GM12878 (cell line): ENCODE results near the gene SLC2A8. TPM values are rescaled to one million over a fixed set of nuclear protein-coding genes. Genes with fewer than 3 reads are reported as not detected.

ENCODE experiments used
- ATAC-seq: fragments of 200-7000 bp; cut with Tn5 transposase; 3 replicates; pipeline ENCODE4 v1.9.1; 2020; ENCODE audit warnings: mild to moderate bottlenecking, moderate library complexity
- BruUV-seq: library from RNA; stranded (reverse); fragments of 400-500 nt; replicated peaks from 2 replicates; lab custom pipeline; 2021; lab: Mats Ljungman, UMichigan
- CTCF ChIA-PET: fragments of 300-600 bp; sonication (Branson Sonifier 250); formaldehyde crosslinking; extraction: SDS; loops from one replicate; lab custom pipeline; 2021; ENCODE audit warnings: inconsistent platforms; lab: Yijun Ruan, JAX
- POLR2A ChIA-PET: fragments of 350-600 bp; formaldehyde crosslinking; extraction: SDS; loops from one replicate; lab custom pipeline; 2021; ENCODE audit warnings: inconsistent platforms; lab: Charles Lee
- RAD21 ChIA-PET: fragments of 300-600 bp; sonication (Branson Sonifier 250); formaldehyde crosslinking; loops from one replicate; lab custom pipeline; 2023; ENCODE audit warnings: antibody characterized with exemption; ENCODE audit not compliant: unreplicated experiment; lab: Charles Lee
- SMC1A ChIA-PET: fragments of 300-600 bp; sonication (Branson Sonifier 250); formaldehyde crosslinking; loops from one replicate; lab custom pipeline; 2023; ENCODE audit not compliant: unreplicated experiment, uncharacterized antibody; lab: Charles Lee
- DNase-seq: peaks from one replicate; pipeline ENCODE4 v3.0.0-alpha.2; 2011; ENCODE audit warnings: low read depth, low spot score
- FAIRE-seq: peaks from 3 replicates; lab custom pipeline; 2011; peaks lifted over from hg19 to GRCh38; lab: Jason Lieb, UNC
- H2AFZ ChIP-seq: 2 replicates; pipeline ENCODE4 v1.6.0; 2011; ENCODE audit warnings: low read depth, low read length, control low read depth; ENCODE audit not compliant: control insufficient read depth
- H3K27ac ChIP-seq: 2 replicates; pipeline ENCODE4 v1.5.1; 2011; ENCODE audit warnings: control low read depth; ENCODE audit not compliant: control insufficient read depth, insufficient read depth
- H3K27me3 ChIP-seq, 2 experiments: replicated peaks in 1 of 2; 2 replicates each; pipeline versions ENCODE4 v1.6.0 to v1.6.1; 2011; ENCODE audit warnings: low read length in 1 of 2; ENCODE audit not compliant: control insufficient read depth in 2 of 2, insufficient read depth in 2 of 2
- H3K36me3 ChIP-seq, 2 experiments: 2 replicates each; pipeline ENCODE4 v1.5.1; 2011; ENCODE audit warnings: low read length in 1 of 2; ENCODE audit not compliant: control insufficient read depth in 2 of 2, insufficient read depth in 2 of 2
- H3K4me1 ChIP-seq: 2 replicates; pipeline ENCODE4 v1.6.1; 2011; ENCODE audit warnings: mild to moderate bottlenecking, low read length, moderate library complexity, mixed read lengths; ENCODE audit not compliant: control insufficient read depth, insufficient read depth
- H3K4me2 ChIP-seq: 2 replicates; pipeline ENCODE4 v1.6.0; 2011; ENCODE audit warnings: control low read depth; ENCODE audit not compliant: control insufficient read depth, insufficient read depth
- H3K4me3 ChIP-seq: fragments of 200-600 bp; sonication (generic); 2 replicates; pipeline ENCODE4 v1.5.1; 2016
- H3K79me2 ChIP-seq: 2 replicates; pipeline ENCODE4 v1.6.0; 2011; ENCODE audit warnings: low read length; ENCODE audit not compliant: control insufficient read depth, insufficient read depth
- H3K9ac ChIP-seq: 2 replicates; pipeline ENCODE4 v1.8.0; 2011; ENCODE audit warnings: low read length, control low read depth, mixed read lengths; ENCODE audit not compliant: control insufficient read depth, insufficient read depth
- H3K9me3 ChIP-seq: replicated peaks from 3 replicates; pipeline ENCODE4 v1.5.1; 2011; ENCODE audit warnings: mild to moderate bottlenecking, low read length; ENCODE audit not compliant: control insufficient read depth, insufficient read depth
- H4K20me1 ChIP-seq: 2 replicates; pipeline ENCODE4 v1.6.0; 2011; ENCODE audit not compliant: control insufficient read depth, insufficient read depth
- ASH2L ChIP-seq: fragments of 300-600, 200-600 bp; sonication (generic); IDR thresholded peaks from 2 replicates; pipeline ENCODE4 v1.6.1; 2017; ENCODE audit warnings: low read depth, mild to moderate bottlenecking, borderline replicate concordance
- ATF3 ChIP-seq: IDR thresholded peaks from 2 replicates; pipeline ENCODE4 v1.6.1; 2011; ENCODE audit warnings: low read depth, mild to moderate bottlenecking, low read length, moderate library complexity, borderline replicate concordance; ENCODE audit errors: extremely low read depth
- CREB1 ChIP-seq: IDR thresholded peaks from 2 replicates; pipeline ENCODE4 v1.6.1; 2012; ENCODE audit warnings: low read depth, mild to moderate bottlenecking, inconsistent platforms
- CREM ChIP-seq: IDR thresholded peaks from 2 replicates; pipeline ENCODE4 v1.6.1; 2014; ENCODE audit warnings: antibody characterized with exemption, low read depth
- CTCF ChIP-seq, 3 experiments: IDR thresholded peaks in 2 of 3; conservative IDR thresholded peaks in 1 of 3; 2 replicates each; pipeline ENCODE4 v1.5.1; 2011; ENCODE audit warnings: low read depth in 3 of 3, low read length in 3 of 3, mild to moderate bottlenecking in 3 of 3, control low read depth in 2 of 3, moderate library complexity in 2 of 3, inconsistent platforms in 1 of 3, mixed read lengths in 1 of 3; ENCODE audit not compliant: control insufficient read depth in 2 of 3, insufficient read depth in 1 of 3; ENCODE audit errors: extremely low read depth in 1 of 3
- EED ChIP-seq: sonication (generic); IDR thresholded peaks from 2 replicates; pipeline ENCODE4 v1.6.1; 2016; ENCODE audit warnings: antibody characterized with exemption, low read depth
- ESRRA ChIP-seq: IDR thresholded peaks from 2 replicates; pipeline ENCODE4 v1.6.1; 2012; ENCODE audit warnings: mild to moderate bottlenecking, low read length, improper control_type of control experiment
- HSF1 ChIP-seq: fragments of 150-350 bp; IDR thresholded peaks from 2 replicates; pipeline ENCODE4 v1.6.1; 2014; ENCODE audit warnings: mild to moderate bottlenecking, low read depth, low read length
- JUNB ChIP-seq: IDR thresholded peaks from 2 replicates; pipeline ENCODE4 v1.6.1; 2016; ENCODE audit warnings: antibody characterized with exemption, mild to moderate bottlenecking
- NKRF ChIP-seq: fragments of 450-650 bp; conservative IDR thresholded peaks from 2 replicates; pipeline ENCODE4 v1.6.1; 2017; ENCODE audit warnings: mild to moderate bottlenecking, moderate library complexity
- RUNX3 ChIP-seq: IDR thresholded peaks from 2 replicates; pipeline ENCODE4 v1.6.1; 2012; ENCODE audit warnings: low read length, inconsistent platforms
- SP1 ChIP-seq: IDR thresholded peaks from one replicate; pipeline ENCODE4 v1.6.1; 2011; ENCODE audit warnings: low read depth, low read length
- SREBF2 ChIP-seq: IDR thresholded peaks from 2 replicates; pipeline ENCODE4 v1.6.1; 2012; ENCODE audit warnings: mild to moderate bottlenecking, low read length
- ZNF274 ChIP-seq: IDR thresholded peaks from one replicate; pipeline ENCODE4 v1.8.0; 2011; ENCODE audit not compliant: insufficient read length, insufficient read depth
- ZNF622 ChIP-seq: fragments of 450-650 bp; IDR thresholded peaks from 2 replicates; pipeline ENCODE4 v1.6.1; 2017; ENCODE audit warnings: mild to moderate bottlenecking, inconsistent platforms
- WGBS: methylation state at CpG from one replicate; pipeline ENCODE4 v1.1.6; 2016; ENCODE audit warnings: low lambda C conversion rate; ENCODE audit not compliant: insufficient replicate concordance, insufficient coverage; ENCODE audit errors: missing lambda C conversion rate; 5-methylcytosine and 5-hydroxymethylcytosine counted together
- in situ Hi-C: fragments of 300-500 bp; cut with MboI; formaldehyde crosslinking; loops from 9 replicates; pipeline ENCODE4 v1.14.3; 2018; ENCODE audit warnings: mixed read lengths
- intact Hi-C: fragments of 100-400 bp; cut with micrococcal nuclease; formaldehyde crosslinking; loops from one replicate; pipeline ENCODE4 v1.14.2; 2022; ENCODE audit not compliant: unreplicated experiment
- polyA plus RNA-seq, 11 experiments: library from polyadenylated mRNA; depleted of rRNA in 4 of 11; unstranded in 6 of 11; stranded (reverse) in 5 of 11; fragments of >200 nt; fragmentation: Nextera tagmentation in 4 of 11; fragmentation: Illumina TruSeq in 1 of 11; extraction: Ambion mirVana in 4 of 11; extraction: Trizol in 1 of 11; gene quantifications; 1 replicate in 1 of 11; 2 replicates in 10 of 11; pipeline versions ENCODE4 v1.2.1 to v1.2.3, GENCODE V29; 2011 to 2016; ENCODE audit warnings: inconsistent platforms in 2 of 11, missing spikeins in 2 of 11, low read depth in 1 of 11
- total RNA-seq, 4 experiments: library from RNA; depleted of rRNA in 3 of 4; stranded (reverse); fragments of >200 nt in 3 of 4; fragmentation: Illumina TruSeq in 1 of 4; extraction: Trizol in 1 of 4; gene quantifications; 2 replicates each; pipeline versions ENCODE4 v1.2.1 to v1.2.3, GENCODE V29; 2013 to 2021

SLC2A8 gene
- total and polyA plus RNA-seq, 10 of the 15 experiments (the other 5 are each of a cell fraction or from before 2014, with no cell fraction given) = 0.31 to 22.7 (median 10.0) TPM

GRCh38 chr9:127390563-127390962 lies 6.4 kb upstream of the SLC2A8 start:
- Histone ChIP-seq H3K4me3 (no peak overlapping the region), H3K27me3 (no peaks in the 10 kb centered on the region), H3K4me1 (peaks cover 27% of the 10 kb centered on the region), H3K4me2 (no peak overlapping the region), H3K36me3 (no peaks in the 10 kb centered on the region), H3K9me3 (no peaks in the 10 kb centered on the region), H2AFZ (peak overlapping the region; percentile 52), H3K27ac (peak overlapping the region; percentile 50; the same call in 1 of the 2 replicates), H3K9ac (no peak overlapping the region), H3K79me2 (no peaks in the 10 kb centered on the region), H4K20me1 (no peaks in the 10 kb centered on the region)
- no peak for DNase-seq
- CTCF ChIA-PET = no interaction called here
- in situ Hi-C loops (no loop called here), intact Hi-C loops (no loop called here)
- 89% methylated on average over 5 of the region's 5 CpGs for WGBS
- ATAC-seq = no peak
- FAIRE-seq = no peak
- POLR2A ChIA-PET = no interaction called here
- SMC1A ChIA-PET = no interaction called here
- RAD21 ChIA-PET = no interaction called here
- no TSS peak for BruUV-seq
- no peak for TF ChIP-seq ZNF622
- no peak for TF ChIP-seq ESRRA
- TF ChIP-seq SREBF2 = no peak
- no peak for TF ChIP-seq CTCF (IDR thresholded peaks at IDR 0.05 in 2 of 3, conservative IDR thresholded peaks at IDR 0.05 in 1 of 3; ENCODE audit: control insufficient read depth in 2 of 3, extremely low read depth in 1 of 3, insufficient read depth in 1 of 3, low read depth in 3 of 3, low read length in 3 of 3)
- no peak for TF ChIP-seq ZNF274
- TF ChIP-seq ASH2L = no peak
- TF ChIP-seq CREM = peak; percentile 62; the same call in 1 of the 2 replicates
- no peak for TF ChIP-seq SP1
- TF ChIP-seq NKRF = no peak
- TF ChIP-seq JUNB = peak; percentile 50
- peak; percentile 63; the same call in 1 of the 2 replicates for TF ChIP-seq RUNX3
- TF ChIP-seq HSF1 = no peak
- TF ChIP-seq CREB1 = peak; percentile 49; the same call in 1 of the 2 replicates
- TF ChIP-seq EED = no peak
- no peak for TF ChIP-seq ATF3
